H9 (cell line): Measurements from ENCODE around the gene TMEM117. TPM values are rescaled to one million over a fixed set of nuclear protein-coding genes. Genes with fewer than 3 reads are reported as not detected.

Experiments used
- DNase-seq: peaks from one replicate; pipeline ENCODE4 v3.0.0-alpha.2; 2017
- H2AFZ ChIP-seq: one replicate; pipeline ENCODE4 v1.6.1; 2013; ENCODE audit warnings: mild to moderate bottlenecking, low read length, control low read depth, moderate library complexity
- H2AK5ac ChIP-seq: 2 replicates; pipeline ENCODE4 v1.6.1; 2013; ENCODE audit warnings: low read length, control low read depth, mixed read lengths; ENCODE audit not compliant: insufficient read length
- H2BK120ac ChIP-seq: one replicate; pipeline ENCODE4 v1.6.1; 2013; ENCODE audit warnings: low read depth, mild to moderate bottlenecking, low read length, control low read depth, inconsistent platforms; ENCODE audit not compliant: poor library complexity, severe bottlenecking
- H2BK12ac ChIP-seq: 2 replicates; pipeline ENCODE4 v1.6.1; 2013; ENCODE audit warnings: low read length, control low read depth, mixed read lengths, low read depth; ENCODE audit not compliant: insufficient read length
- H2BK15ac ChIP-seq: 2 replicates; pipeline ENCODE4 v1.6.1; 2013; ENCODE audit warnings: low read depth, low read length, control low read depth
- H2BK20ac ChIP-seq: one replicate; pipeline ENCODE4 v1.6.1; 2013; ENCODE audit warnings: low read depth, mild to moderate bottlenecking, low read length, control low read depth, inconsistent platforms; ENCODE audit not compliant: poor library complexity, severe bottlenecking
- H2BK5ac ChIP-seq: 2 replicates; pipeline ENCODE4 v1.6.1; 2013; ENCODE audit warnings: low read length, control low read depth, mixed read lengths; ENCODE audit not compliant: insufficient read length
- H3K14ac ChIP-seq: 2 replicates; pipeline ENCODE4 v1.6.1; 2013; ENCODE audit warnings: low read length, control low read depth; ENCODE audit not compliant: insufficient read depth
- H3K18ac ChIP-seq: 2 replicates; pipeline ENCODE4 v1.6.1; 2013; ENCODE audit warnings: low read depth, mild to moderate bottlenecking, mixed read lengths, low read length, control low read depth; ENCODE audit not compliant: insufficient read length
- H3K23ac ChIP-seq: 2 replicates; pipeline ENCODE4 v1.6.1; 2013; ENCODE audit warnings: low read length, control low read depth, mixed read lengths, low read depth; ENCODE audit not compliant: insufficient read length
- H3K23me2 ChIP-seq: 2 replicates; pipeline ENCODE4 v1.6.1; 2013; ENCODE audit warnings: low read depth, mild to moderate bottlenecking, mixed read lengths, low read length, control low read depth; ENCODE audit not compliant: insufficient read length, poor library complexity, severe bottlenecking
- H3K27ac ChIP-seq: 2 replicates; pipeline ENCODE4 v1.5.1; 2013; ENCODE audit warnings: low read length, control low read depth, mixed read lengths, low read depth; ENCODE audit not compliant: insufficient read length
- H3K27me3 ChIP-seq: 2 replicates; pipeline ENCODE4 v1.6.1; 2013; ENCODE audit warnings: low read length, control low read depth, inconsistent platforms; ENCODE audit not compliant: insufficient read depth
- H3K4ac ChIP-seq: 2 replicates; pipeline ENCODE4 v1.6.1; 2013; ENCODE audit warnings: low read depth, mild to moderate bottlenecking, control low read depth, inconsistent platforms, low read length, moderate library complexity
- H3K4me1 ChIP-seq: 2 replicates; pipeline ENCODE4 v1.6.1; 2013; ENCODE audit warnings: low read length, control low read depth, inconsistent platforms; ENCODE audit not compliant: insufficient read depth
- H3K4me2 ChIP-seq: 2 replicates; pipeline ENCODE4 v1.6.1; 2013; ENCODE audit warnings: low read length, control low read depth, mixed read lengths; ENCODE audit not compliant: insufficient read length, insufficient read depth
- H3K56ac ChIP-seq: 2 replicates; pipeline ENCODE4 v1.6.1; 2013; ENCODE audit warnings: low read depth, mild to moderate bottlenecking, mixed read lengths, low read length, control low read depth; ENCODE audit not compliant: insufficient read length
- H3K79me1 ChIP-seq: 2 replicates; pipeline ENCODE4 v1.6.1; 2013; ENCODE audit warnings: low read depth, mild to moderate bottlenecking, moderate library complexity, low read length, control low read depth, inconsistent platforms; ENCODE audit not compliant: insufficient read depth, poor library complexity, severe bottlenecking
- H3K79me2 ChIP-seq: 2 replicates; pipeline ENCODE4 v1.6.1; 2013; ENCODE audit warnings: low read length, control low read depth, inconsistent platforms; ENCODE audit not compliant: insufficient read depth
- H3K9ac ChIP-seq: 2 replicates; pipeline ENCODE4 v1.6.1; 2013; ENCODE audit warnings: low read length, control low read depth, mixed read lengths; ENCODE audit not compliant: insufficient read length; ENCODE audit errors: extremely low read depth
- H3K9me3 ChIP-seq: one replicate; pipeline ENCODE4 v1.6.1; 2013; ENCODE audit warnings: low read depth, low read length, inconsistent platforms; ENCODE audit not compliant: control insufficient read depth
- H3T11ph ChIP-seq: one replicate; pipeline ENCODE4 v1.6.1; 2013; ENCODE audit warnings: mild to moderate bottlenecking, low read length, control low read depth, inconsistent platforms
- H4K20me1 ChIP-seq: one replicate; pipeline ENCODE4 v1.6.1; 2013; ENCODE audit not compliant: control insufficient read depth, insufficient read length, insufficient read depth
- H4K5ac ChIP-seq: 2 replicates; pipeline ENCODE4 v1.6.1; 2013; ENCODE audit warnings: low read depth, mild to moderate bottlenecking, mixed read lengths, low read length, control low read depth; ENCODE audit not compliant: insufficient read length
- H4K8ac ChIP-seq: replicated peaks from 2 replicates; pipeline ENCODE4 v1.6.1; 2013; ENCODE audit warnings: low read length, control low read depth, mixed read lengths, low read depth; ENCODE audit not compliant: insufficient read length
- H4K91ac ChIP-seq: 2 replicates; pipeline ENCODE4 v1.6.1; 2013; ENCODE audit warnings: low read depth, mild to moderate bottlenecking, moderate library complexity, mixed read lengths, low read length, control low read depth; ENCODE audit not compliant: insufficient read length
- H3K27ac Mint-ChIP-seq, 3 experiments: 2 replicates in 2 of 3; 3 replicates in 1 of 3; pipeline ENCODE4 v1.8.0; 2020 to 2021; ENCODE audit warnings: mixed read lengths in 3 of 3, mild to moderate bottlenecking in 1 of 3, moderate library complexity in 1 of 3
- H3K27me3 Mint-ChIP-seq: 2 replicates; pipeline ENCODE4 v1.8.0; 2021; ENCODE audit warnings: low read depth, mild to moderate bottlenecking, moderate library complexity, mixed read lengths
- H3K36me3 Mint-ChIP-seq, 3 experiments: 2 replicates in 2 of 3; 3 replicates in 1 of 3; pipeline ENCODE4 v1.8.0; 2020 to 2021; ENCODE audit warnings: low read depth in 3 of 3, mixed read lengths in 3 of 3; ENCODE audit not compliant: insufficient read depth in 1 of 3
- H3K4me1 Mint-ChIP-seq, 2 experiments: 2 replicates each; pipeline ENCODE4 v1.8.0; 2020; ENCODE audit warnings: mixed read lengths in 2 of 2
- H3K4me3 Mint-ChIP-seq, 2 experiments: 2 replicates in 1 of 2; 3 replicates in 1 of 2; pipeline ENCODE4 v1.8.0; 2020 to 2021; ENCODE audit warnings: mild to moderate bottlenecking in 2 of 2, mixed read lengths in 2 of 2, moderate library complexity in 1 of 2
- H3K9me3 Mint-ChIP-seq, 2 experiments: 2 replicates in 1 of 2; 3 replicates in 1 of 2; pipeline ENCODE4 v1.8.0; 2020; ENCODE audit warnings: mild to moderate bottlenecking in 2 of 2, mixed read lengths in 2 of 2, moderate library complexity in 1 of 2
- CTCF ChIP-seq: fragments of 200-600 bp; sonication (generic); conservative IDR thresholded peaks from 3 replicates; pipeline ENCODE4 v1.8.0; 2021; ENCODE audit warnings: antibody characterized with exemption, mild to moderate bottlenecking
- WGBS: extraction: QIAGEN DNeasy Blood & Tissue Kit; methylation state at CpG from one replicate; pipeline ENCODE4 v1.1.7; 2013; ENCODE audit warnings: missing lambda C conversion rate, low lambda C conversion rate, mixed read lengths; ENCODE audit not compliant: insufficient read length; ENCODE audit errors: extremely low coverage; 5-methylcytosine and 5-hydroxymethylcytosine counted together
- total RNA-seq: library from RNA; stranded (reverse); gene quantifications from 2 replicates; pipeline ENCODE4 v1.2.1, GENCODE V29; 2021

Gene TMEM117
- total RNA-seq, 1 experiment from 2014 or later: 1.7 TPM

- Mint-ChIP-seq H3K4me1 (peaks cover 8 to 11% of the 10 kb centered on the region in 2 experiments), H3K9me3 (peaks cover 0 to 2% of the 10 kb centered on the region in 2 experiments; a peak in 2 of 5 replicates), H3K4me3 (no peak overlapping the region), H3K27ac (no peak overlapping the region), H3K36me3 (no peaks in the 10 kb centered on the region), H3K27me3 (no peaks in the 10 kb centered on the region)
- Histone ChIP-seq H3K23me2 (no peaks in the 10 kb centered on the region), H3K9ac (no peak overlapping the region), H4K8ac (no peak overlapping the region), H3K4me1 (no peaks in the 10 kb centered on the region), H3K56ac (no peak overlapping the region), H4K5ac (no peak overlapping the region), H3K4me2 (no peak overlapping the region), H2AK5ac (no peak overlapping the region), H2BK5ac (no peak overlapping the region), H3K79me1 (no peaks in the 10 kb centered on the region), H2AFZ (no peak overlapping the region), H3K79me2 (no peaks in the 10 kb centered on the region), H2BK15ac (no peak overlapping the region), H3K4ac (no peak overlapping the region), H3K18ac (no peak overlapping the region), H4K91ac (no peak overlapping the region), H3K14ac (no peak overlapping the region), H3T11ph (no peak overlapping the region), H2BK12ac (no peak overlapping the region), H3K27me3 (no peaks in the 10 kb centered on the region), H3K27ac (no peak overlapping the region), H3K9me3 (no peaks in the 10 kb centered on the region), H3K23ac (no peak overlapping the region), H2BK20ac (no peak overlapping the region), H4K20me1 (no peaks in the 10 kb centered on the region), H2BK120ac (no peak overlapping the region)
- no CpG with 5 or more reads among the region's 1 CpG for WGBS
- no peak for TF ChIP-seq CTCF
- no peak for DNase-seq
Measured at GRCh38 chr12:43827093-43827492, 8.8 kb upstream of the TMEM117 start.
